DMS79 treated with DMSO at 0.1 percent for 48 hours (cell line): ENCODE measurements around the gene ATP5PD.
A peak's percentile ranks its signal among the peaks of the same experiment; 100 is the strongest.
"Not testable (repeated sequence)": the region's sequence is repeated elsewhere in the genome, so short reads cannot be mapped to it uniquely, and the experiment has no call there.

Experiments used
- DNase-seq: peaks from one replicate; lab custom pipeline; 2025; lab: John Stamatoyannopoulos, UW

The ATP5PD gene

GRCh38 chr17:75051941-75052340, 5.2 kb upstream of the ATP5PD start:
- DNase-seq = no peak

DNA sequence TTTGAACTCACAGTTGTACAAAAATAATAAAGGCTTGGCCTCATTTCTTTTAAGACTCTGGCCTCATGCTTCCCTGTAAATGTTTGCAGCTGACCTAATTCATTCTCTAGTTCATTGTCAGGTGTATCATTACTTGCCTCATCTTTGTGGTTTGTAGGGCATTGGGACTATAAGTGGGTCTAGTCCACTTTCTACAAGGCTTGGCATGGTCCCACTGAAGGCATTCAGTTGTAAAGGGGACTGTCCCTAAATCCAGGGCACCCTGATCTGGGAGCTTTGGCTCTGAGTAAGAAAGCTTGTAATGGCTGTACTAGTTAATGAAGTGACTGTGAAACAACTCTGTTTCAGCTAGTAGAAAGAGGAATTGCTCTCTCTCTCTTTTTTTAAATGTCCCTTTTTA, 2.9 kb upstream of the ATP5PD start:
- no peak for DNase-seq

DNA sequence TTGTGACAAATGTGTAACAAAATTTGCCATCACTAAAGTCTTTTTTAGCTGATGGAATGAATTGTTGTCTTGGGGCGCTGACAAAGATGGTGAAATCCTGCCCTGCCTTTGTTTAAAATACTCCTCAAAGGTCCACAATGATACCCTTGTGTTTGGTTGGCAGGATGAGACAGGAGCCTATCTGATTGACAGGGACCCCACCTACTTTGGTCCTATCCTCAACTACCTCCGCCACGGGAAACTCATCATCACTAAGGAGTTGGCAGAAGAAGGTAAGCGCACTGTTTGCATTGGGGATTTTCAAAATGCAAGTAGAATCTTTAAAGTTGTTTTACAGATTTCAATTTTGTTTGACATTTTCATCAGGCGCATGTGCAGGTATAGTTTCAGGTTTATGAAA, 2.3 kb upstream of the ATP5PD start:
- no peak for DNase-seq

DNA sequence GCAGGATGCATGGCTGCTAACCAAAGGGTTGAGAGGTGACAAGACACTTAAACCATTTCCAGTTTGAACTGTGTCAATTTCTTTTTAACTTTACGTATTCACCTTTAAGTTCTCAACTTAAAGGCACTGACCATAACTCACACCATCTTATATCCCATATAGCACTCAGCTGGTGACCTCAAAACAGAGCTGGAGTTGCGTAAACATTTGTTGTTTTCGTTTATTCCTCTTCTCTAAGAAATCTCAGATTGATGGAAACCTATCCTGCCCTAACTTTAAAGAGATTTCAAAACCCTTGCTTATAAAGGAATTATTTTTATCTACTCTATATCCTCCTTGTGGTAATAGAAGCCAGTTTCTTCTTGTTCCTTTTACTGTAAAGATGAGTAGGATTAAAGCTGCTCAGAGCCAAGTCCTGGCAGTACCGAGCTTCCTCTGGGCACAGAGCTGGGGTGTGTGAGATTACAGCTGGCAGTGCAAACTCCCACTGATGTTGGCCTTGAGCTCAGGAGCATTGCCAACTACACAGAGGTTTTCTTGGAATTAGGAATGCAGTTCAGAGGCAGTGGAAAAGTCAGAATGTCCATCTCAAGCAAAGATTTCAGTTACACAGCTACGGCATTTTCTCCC, 1.6 kb upstream of the ATP5PD start:
- DNase-seq = no peak

GRCh38 chr17:75047398-75048098, 779 bp upstream of the ATP5PD start:
- DNase-seq = no peak

GRCh38 chr17:75045946-75046406, 793 bp downstream of the ATP5PD start:
- DNase-seq = not testable (repeated sequence)

DNA sequence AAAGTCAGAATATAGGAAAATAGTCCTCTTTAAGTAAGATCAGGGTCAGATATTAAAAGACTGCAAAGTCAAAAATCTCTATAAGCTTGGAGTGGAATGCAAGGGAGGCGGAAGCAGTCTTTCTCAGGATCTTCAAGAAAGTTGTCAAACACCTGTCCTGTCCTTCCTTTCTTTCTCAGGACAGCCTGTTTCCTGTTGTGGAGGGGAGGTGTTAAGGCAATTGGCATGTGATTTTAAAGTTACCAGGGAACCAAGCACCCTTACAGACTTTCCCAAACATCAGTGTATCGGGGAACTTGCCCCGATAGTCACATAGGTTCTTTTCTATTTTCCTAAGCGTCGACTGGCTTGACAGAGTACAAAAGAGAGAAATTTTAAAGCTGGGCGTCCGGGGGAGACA, 2.1 kb downstream of the ATP5PD start:
- DNase-seq = no peak

DNA sequence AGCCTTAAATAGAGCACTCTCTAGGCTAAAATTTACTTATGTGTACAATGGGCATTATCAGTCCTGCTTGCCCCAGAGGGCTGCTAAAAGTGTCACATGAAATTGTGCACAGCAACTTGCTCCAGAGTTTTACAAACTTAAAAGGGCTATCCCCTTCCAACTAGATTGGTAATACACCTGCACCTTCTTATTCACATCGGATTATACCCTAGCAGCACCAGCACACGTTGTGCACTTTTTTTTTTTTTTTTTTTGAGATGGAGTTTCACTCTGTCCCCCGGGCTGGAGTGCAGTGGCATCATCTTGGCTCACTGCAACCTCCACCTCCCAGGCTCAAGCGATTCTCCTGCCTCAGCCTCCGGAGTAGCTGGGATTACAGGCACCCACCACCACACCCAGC, 3.0 kb downstream of the ATP5PD start:
- DNase-seq = not testable (repeated sequence)

GRCh38 chr17:75041656-75042280, 5.0 kb downstream of the ATP5PD start:
- DNase-seq = no peak

DNA sequence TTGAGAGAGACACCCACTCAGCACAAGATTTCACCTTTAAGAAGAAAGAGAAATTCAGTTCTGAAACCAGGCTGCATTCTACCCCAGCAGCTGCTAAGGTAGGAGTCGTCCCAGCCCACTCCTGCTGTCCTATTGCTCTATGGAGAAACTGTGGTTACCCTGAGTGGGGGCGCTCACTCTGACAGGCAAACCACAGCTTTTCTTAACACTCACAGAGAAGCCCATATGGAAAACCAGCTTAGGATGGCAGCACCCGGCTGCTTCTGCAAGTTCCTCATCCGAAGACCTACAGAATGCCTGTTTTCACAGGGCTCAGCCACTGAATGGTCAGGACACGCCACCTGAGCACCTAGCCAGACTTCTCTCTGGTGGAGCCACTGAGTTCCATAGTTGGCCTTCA, 7.5 kb downstream of the ATP5PD start:
- DNase-seq = no peak

- peak; percentile 32 for DNase-seq
Observed at GRCh38 chr17:75036643-75037268, 10.0 kb downstream of the ATP5PD start.

DNA sequence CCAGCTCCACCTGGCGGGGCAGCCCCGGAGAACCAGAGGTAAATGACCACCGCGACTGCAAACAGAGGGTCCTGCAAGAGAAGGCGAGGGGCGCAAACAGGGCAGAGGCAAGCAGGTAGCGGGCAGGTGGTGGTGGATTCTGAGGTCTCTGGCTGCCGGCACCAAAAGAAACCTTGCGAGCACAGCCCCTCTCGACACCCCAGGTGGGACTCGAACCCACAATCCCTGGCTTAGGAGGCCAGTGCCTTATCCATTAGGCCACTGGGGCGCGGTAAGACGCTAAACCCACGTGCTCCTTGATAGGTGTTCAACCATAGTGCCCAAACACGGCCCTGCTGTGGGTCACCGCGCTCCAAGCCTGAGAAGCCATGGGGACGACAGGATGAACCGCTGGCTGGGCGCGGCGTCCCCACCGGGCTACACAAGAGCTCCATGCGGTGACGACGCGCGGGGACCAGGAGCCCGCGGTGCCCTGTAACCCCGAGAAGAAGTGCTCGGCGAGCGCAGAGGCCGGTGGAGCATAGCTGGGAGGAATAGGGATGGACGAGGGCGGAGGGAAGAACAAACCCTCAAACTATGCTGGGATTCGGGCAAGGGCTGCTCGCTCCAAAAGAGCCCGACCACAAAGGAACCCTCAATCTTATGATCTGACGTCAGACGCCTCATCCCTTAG, 12.4 kb downstream of the ATP5PD start:
- DNase-seq = peak; percentile 47

DNA sequence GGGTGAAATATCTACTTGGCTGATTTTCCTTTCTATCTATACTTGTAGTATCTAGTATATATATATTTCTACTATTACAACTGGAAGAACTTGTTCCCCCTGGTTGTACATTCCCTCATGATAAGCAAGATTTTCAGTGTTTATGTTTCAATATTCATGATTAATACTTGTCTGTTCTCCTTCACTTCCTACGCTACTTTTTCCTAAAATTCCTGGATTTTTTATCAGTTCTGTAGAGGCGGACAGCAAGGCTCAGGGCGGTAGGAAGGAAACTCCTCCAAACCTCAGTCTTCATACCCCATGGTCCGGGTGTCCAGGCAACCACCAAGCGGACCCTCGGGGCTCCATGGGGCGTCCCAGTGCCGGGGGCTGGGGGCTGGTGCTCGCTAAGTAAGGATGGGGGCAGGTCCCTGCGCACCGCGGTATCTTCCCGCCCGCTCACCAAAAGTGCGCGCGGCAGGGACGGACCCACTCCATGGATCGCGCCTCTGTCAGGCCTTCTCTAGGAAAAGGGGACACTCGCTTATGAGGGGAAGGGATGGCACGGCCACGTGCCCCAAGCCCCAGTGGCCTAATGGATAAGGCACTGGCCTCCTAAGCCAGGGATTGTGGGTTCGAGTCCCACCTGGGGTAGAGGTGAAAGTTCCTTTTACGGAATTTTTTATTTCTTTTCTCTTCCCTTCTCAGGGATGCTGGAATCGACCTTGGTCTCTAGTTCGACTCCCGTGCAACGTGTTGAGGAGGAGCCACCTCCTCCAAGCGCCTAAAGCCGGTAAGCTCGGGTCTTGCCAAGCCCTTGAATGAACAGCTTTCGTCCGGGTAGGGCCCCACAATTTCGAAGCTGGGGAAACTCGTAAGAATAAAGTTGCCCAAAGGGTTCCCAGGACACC, 13.2 kb downstream of the ATP5PD start:
- DNase-seq = peak; percentile 43

DNA sequence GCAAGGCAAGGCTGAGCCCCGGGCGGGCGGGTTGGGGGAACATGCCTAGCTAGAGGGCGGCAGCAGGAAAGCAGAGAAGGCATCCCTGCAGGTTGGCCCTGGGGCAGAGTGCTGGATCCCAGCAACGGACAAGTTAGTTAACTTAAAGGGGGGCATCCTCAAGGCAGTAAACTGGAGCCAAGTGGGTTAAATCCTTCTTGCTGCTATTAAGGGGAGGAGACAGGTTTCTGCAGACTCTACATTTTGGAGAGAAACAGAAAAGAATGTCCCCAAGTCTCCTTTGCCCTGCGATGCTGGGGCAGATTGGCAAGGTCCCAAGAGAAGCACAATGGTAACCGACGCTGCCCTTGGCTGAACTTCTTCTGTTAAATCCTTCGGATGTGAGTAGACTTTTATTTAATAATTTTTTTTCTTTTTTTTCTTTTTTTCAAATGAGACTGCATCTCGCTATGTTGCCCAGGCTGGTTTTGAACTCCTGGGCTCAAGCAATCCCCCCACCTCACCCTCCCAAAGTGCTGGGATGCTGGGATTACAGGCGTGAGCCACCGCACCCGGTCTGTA, 14.0 kb downstream of the ATP5PD start:
- DNase-seq = no peak

GRCh38 chr17:75031972-75032719, 14.6 kb downstream of the ATP5PD start:
- no peak for DNase-seq

DNA sequence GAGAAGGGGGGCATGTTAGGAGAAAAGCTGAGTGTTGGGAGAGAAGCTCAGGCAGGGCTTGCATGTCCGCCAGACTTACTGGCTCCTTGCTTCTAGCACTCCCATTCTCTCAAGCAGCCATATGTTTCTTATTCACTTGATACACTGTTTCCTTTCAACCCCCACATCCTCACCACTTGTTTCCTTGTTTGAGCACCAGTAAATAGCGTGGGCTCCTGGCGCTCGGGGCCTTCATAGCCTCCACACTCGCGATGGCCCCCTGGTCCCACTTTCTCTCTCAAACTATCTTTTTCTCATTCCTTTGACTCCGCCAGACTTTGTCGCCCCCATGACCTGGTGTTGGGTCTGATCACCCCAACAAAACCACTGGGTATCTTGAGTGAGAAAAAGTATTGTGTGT, 16.6 kb downstream of the ATP5PD start:
- DNase-seq = no peak

- not testable (repeated sequence) for DNase-seq
Observed at GRCh38 chr17:75026650-75027049, 20.1 kb downstream of the ATP5PD start.

- not testable (repeated sequence) for DNase-seq
Observed at GRCh38 chr17:75025398-75025734, 21.4 kb downstream of the ATP5PD start.

GRCh38 chr17:75024686-75025397, 21.9 kb downstream of the ATP5PD start:
- no peak for DNase-seq
